HL-60 (cell line): ENCODE results near the gene TAAR8.

ENCODE experiments used
- POLR2AphosphoS5 ChIP-seq: IDR thresholded peaks from 2 replicates; pipeline ENCODE4 v1.6.1; 2012; ENCODE audit warnings: low read depth
- SPI1 ChIP-seq: IDR thresholded peaks from 2 replicates; pipeline ENCODE4 v1.6.1; 2012; ENCODE audit warnings: low read depth, mild to moderate bottlenecking, borderline replicate concordance
- TF ChIP-seq, protein P1 (sequence below): IDR thresholded peaks from one replicate; pipeline ENCODE4 v1.5.1; 2011; ENCODE audit warnings: low read length, control low read depth, inconsistent platforms; ENCODE audit not compliant: insufficient read depth

DNA sequence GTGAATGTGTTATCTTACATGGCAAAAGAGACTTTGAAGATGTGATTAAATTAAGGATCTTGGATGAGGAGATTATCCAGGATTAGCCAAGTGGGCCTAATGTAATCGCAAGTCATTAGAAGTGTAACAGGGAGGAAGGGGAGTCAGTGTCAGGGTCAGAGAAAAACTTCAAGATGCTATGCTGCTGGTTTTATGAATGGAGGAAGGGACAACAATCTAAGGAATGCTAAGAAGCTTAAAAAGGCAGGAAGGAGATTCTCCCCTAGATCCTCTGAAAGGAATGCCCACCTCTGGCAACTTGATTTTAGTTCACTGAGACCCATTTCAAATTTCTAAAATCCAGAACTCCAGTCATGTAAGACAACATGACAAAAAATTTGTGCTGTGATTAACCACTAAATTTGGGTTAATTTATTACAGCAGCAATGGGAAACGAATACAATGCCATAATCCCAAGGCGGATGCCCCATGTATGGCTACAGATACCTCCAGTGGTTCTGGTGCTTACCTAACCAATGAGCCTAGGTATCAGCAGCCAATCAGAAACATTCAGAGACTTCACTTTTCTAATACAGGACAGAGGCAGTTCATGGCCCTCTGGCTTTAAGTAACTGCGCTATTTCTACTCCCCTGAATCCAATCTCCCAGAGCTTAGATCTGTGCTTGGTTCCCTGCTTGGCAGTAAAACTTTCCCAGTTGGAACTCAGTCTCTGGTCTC, 3.6 kb upstream of the TAAR8 start:
- TF ChIP-seq POLR2AphosphoS5 (no peak), SPI1 (no peak)
- TF ChIP-seq, protein P1, sequence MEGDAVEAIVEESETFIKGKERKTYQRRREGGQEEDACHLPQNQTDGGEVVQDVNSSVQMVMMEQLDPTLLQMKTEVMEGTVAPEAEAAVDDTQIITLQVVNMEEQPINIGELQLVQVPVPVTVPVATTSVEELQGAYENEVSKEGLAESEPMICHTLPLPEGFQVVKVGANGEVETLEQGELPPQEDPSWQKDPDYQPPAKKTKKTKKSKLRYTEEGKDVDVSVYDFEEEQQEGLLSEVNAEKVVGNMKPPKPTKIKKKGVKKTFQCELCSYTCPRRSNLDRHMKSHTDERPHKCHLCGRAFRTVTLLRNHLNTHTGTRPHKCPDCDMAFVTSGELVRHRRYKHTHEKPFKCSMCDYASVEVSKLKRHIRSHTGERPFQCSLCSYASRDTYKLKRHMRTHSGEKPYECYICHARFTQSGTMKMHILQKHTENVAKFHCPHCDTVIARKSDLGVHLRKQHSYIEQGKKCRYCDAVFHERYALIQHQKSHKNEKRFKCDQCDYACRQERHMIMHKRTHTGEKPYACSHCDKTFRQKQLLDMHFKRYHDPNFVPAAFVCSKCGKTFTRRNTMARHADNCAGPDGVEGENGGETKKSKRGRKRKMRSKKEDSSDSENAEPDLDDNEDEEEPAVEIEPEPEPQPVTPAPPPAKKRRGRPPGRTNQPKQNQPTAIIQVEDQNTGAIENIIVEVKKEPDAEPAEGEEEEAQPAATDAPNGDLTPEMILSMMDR, result no peak
